Gastrocnemius medialis (tissue), 4 donors: ENCODE results near the gene CAMK4. TPM values are rescaled to one million over a fixed set of nuclear protein-coding genes. Genes with fewer than 3 reads are reported as not detected.
"Not testable (repeated sequence)": the region's sequence is repeated elsewhere in the genome, so short reads cannot be mapped to it uniquely, and the experiment has no call there.

ENCODE experiments used
- ATAC-seq, 2 donors: fragments of 150-250 bp; one replicate each; pipeline ENCODE4 v1.9.1; 2016
- DNase-seq, 2 donors: peaks; one replicate each; pipeline ENCODE4 v3.0.0-alpha.2; 2019
- H3K27ac ChIP-seq, 4 donors: fragments of 200-600 bp; sonication (generic); 1 replicate in 1 of 4; 2 replicates in 3 of 4; pipeline ENCODE4 v1.5.1; 2016 to 2018; ENCODE audit warnings: mild to moderate bottlenecking in 2 of 4, moderate library complexity in 1 of 4
- H3K27me3 ChIP-seq, 3 donors: fragments of 200-600 bp; sonication (generic) in 2 of 3; 1 replicate in 1 of 3; 2 replicates in 2 of 3; pipeline versions ENCODE4 v1.5.1 to v1.6.0; 2016 to 2019; ENCODE audit warnings: mild to moderate bottlenecking in 1 of 3, moderate library complexity in 1 of 3
- H3K36me3 ChIP-seq, 2 donors: fragments of 200-600 bp; sonication (generic) in 1 of 2; one replicate each; pipeline ENCODE4 v1.5.1; 2017 to 2018
- H3K4me1 ChIP-seq, 2 donors: fragments of 200-600 bp; sonication (generic) in 1 of 2; one replicate each; pipeline ENCODE4 v1.5.1; 2016 to 2017; ENCODE audit warnings: mild to moderate bottlenecking in 2 of 2
- H3K4me3 ChIP-seq, 4 donors: fragments of 200-600 bp; sonication (generic) in 3 of 4; 1 replicate in 1 of 4; 2 replicates in 3 of 4; pipeline ENCODE4 v1.5.1; 2016 to 2019; ENCODE audit warnings: mild to moderate bottlenecking in 2 of 4
- H3K9me3 ChIP-seq, 3 donors: fragments of 200-600 bp; sonication (generic) in 2 of 3; 1 replicate in 1 of 3; 2 replicates in 2 of 3; pipeline ENCODE4 v1.5.1; 2016 to 2019
- CTCF ChIP-seq, 5 experiments: fragments of 450-650 bp in 3 of 5; fragments of 200-600 bp in 2 of 5; sonication (generic) in 2 of 5; IDR thresholded peaks in 4 of 5; conservative IDR thresholded peaks in 1 of 5; 1 replicate in 4 of 5; 2 replicates in 1 of 5; pipeline ENCODE4 v1.5.1; 2016 to 2019; ENCODE audit warnings: antibody characterized with exemption in 5 of 5, mild to moderate bottlenecking in 3 of 5, moderate library complexity in 3 of 5
- POLR2A ChIP-seq, 2 donors: fragments of 450-650 bp; IDR thresholded peaks; one replicate each; pipeline ENCODE4 v1.6.1; 2017; ENCODE audit warnings: antibody characterized with exemption in 2 of 2, mild to moderate bottlenecking in 2 of 2, moderate library complexity in 2 of 2
- in situ Hi-C, 4 donors: fragments of 200-750 bp; cut with MboI; loops; one replicate each; pipeline versions ENCODE4 v1.15.0 to v1.8.0; 2017; ENCODE audit warnings: low sequenced_read_pairs in 4 of 4
- intact Hi-C: fragments of 100-400 bp; cut with DNase I; formaldehyde crosslinking; loops from one replicate; pipeline ENCODE4 v1.15.1; 2023; ENCODE audit warnings: low total_unique reads
- total RNA-seq, 4 donors: library from RNA; depleted of rRNA; stranded (reverse); fragments of >200 nt; gene quantifications; one replicate each; pipeline versions ENCODE4 v1.1.0 to v1.2.3, GENCODE V29; 2016

CAMK4 gene
- total RNA-seq, 4 donors from 2014 or later, result 0.27 to 1.0 (median 0.72) TPM

- Histone ChIP-seq H3K4me1 (no peaks in the 10 kb centered on the region), H3K27me3 (no peaks in the 10 kb centered on the region), H3K36me3 (no peaks in the 10 kb centered on the region), H3K27ac (no peak overlapping the region), H3K4me3 (no peak overlapping the region), H3K9me3 (no peaks in the 10 kb centered on the region)
- intact Hi-C loops (no loop called here), in situ Hi-C loops (no loop called here)
- ATAC-seq (no peak), DNase-seq (no peak)
- TF ChIP-seq POLR2A (IDR thresholded peaks at IDR 0.05) (no peak), CTCF (IDR thresholded peaks at IDR 0.05 in 4 of 5, conservative IDR thresholded peaks at IDR 0.05 in 1 of 5) (no peak)
These were observed 77.1 kb downstream of the CAMK4 start for GRCh38 chr5:111301264-111301663.

- H3K4me3 ChIP-seq, H3K27me3 ChIP-seq, H3K9me3 ChIP-seq, ATAC-seq, intact Hi-C loops, H3K4me1 ChIP-seq, DNase-seq, H3K27ac ChIP-seq, in situ Hi-C loops, H3K36me3 ChIP-seq: not testable (repeated sequence)
These were observed 77.9 kb downstream of the CAMK4 start for GRCh38 chr5:111302043-111302442.

GRCh38 chr5:111308951-111309350 is 84.8 kb downstream of the CAMK4 start:
- H3K4me3 ChIP-seq, result no peak overlapping the region
- H3K36me3 ChIP-seq, result no peaks in the 10 kb centered on the region
- ATAC-seq (no peak), DNase-seq (no peak)
- intact Hi-C loops, result no loop called here
- H3K9me3 ChIP-seq, result no peaks in the 10 kb centered on the region
- TF ChIP-seq POLR2A (IDR thresholded peaks at IDR 0.05) (no peak), CTCF (IDR thresholded peaks at IDR 0.05 in 4 of 5, conservative IDR thresholded peaks at IDR 0.05 in 1 of 5) (no peak)
- no peaks in the 10 kb centered on the region for H3K4me1 ChIP-seq
- H3K27ac ChIP-seq, result no peak overlapping the region
- in situ Hi-C loops, result no loop called here
- no peaks in the 10 kb centered on the region for H3K27me3 ChIP-seq

- no peaks in the 10 kb centered on the region for H3K9me3 ChIP-seq
- H3K4me1 ChIP-seq, result no peaks in the 10 kb centered on the region
- no peak overlapping the region for H3K4me3 ChIP-seq
- no peak for ATAC-seq
- H3K36me3 ChIP-seq, result no peaks in the 10 kb centered on the region
- in situ Hi-C loops (no loop called here), intact Hi-C loops (no loop called here)
- no peaks in the 10 kb centered on the region for H3K27me3 ChIP-seq
- H3K27ac ChIP-seq, result no peak overlapping the region
- no peak for DNase-seq
- TF ChIP-seq CTCF (IDR thresholded peaks at IDR 0.05 in 4 of 5, conservative IDR thresholded peaks at IDR 0.05 in 1 of 5), result no peak
- TF ChIP-seq POLR2A (IDR thresholded peaks at IDR 0.05), result no peak
These were observed 85.2 kb downstream of the CAMK4 start for GRCh38 chr5:111309384-111309783.

GRCh38 chr5:111310711-111311620 is 86.8 kb downstream of the CAMK4 start:
- DNase-seq (no peak), ATAC-seq (no peak)
- Histone ChIP-seq H3K4me3 (no peak overlapping the region), H3K27ac (no peak overlapping the region), H3K4me1 (no peaks in the 10 kb centered on the region), H3K27me3 (no peaks in the 10 kb centered on the region), H3K36me3 (no peaks in the 10 kb centered on the region), H3K9me3 (no peaks in the 10 kb centered on the region)
- intact Hi-C loops (no loop called here), in situ Hi-C loops (no loop called here)
- TF ChIP-seq POLR2A (IDR thresholded peaks at IDR 0.05) (no peak), CTCF (IDR thresholded peaks at IDR 0.05 in 4 of 5, conservative IDR thresholded peaks at IDR 0.05 in 1 of 5) (no peak)
